HG03558 (cell line): ENCODE data around the gene EPPIN.

Experiments
- ATAC-seq: cut with Tn5 transposase; IDR thresholded peaks from one replicate; pipeline ENCODE4 v1.9.1; 2021; ENCODE audit warnings: moderate number of reproducible peaks; ENCODE audit not compliant: unreplicated experiment; ENCODE audit errors: extremely low read depth

Gene EPPIN

GRCh38 chr20:45545351-45545750 is 1.9 kb downstream of the EPPIN start:
- ATAC-seq: no peak

- ATAC-seq: no peak
Measured at GRCh38 chr20:45539382-45539781, 7.8 kb downstream of the EPPIN start, which contains the start of gene WFDC6. WFDC6 (minus strand) TSS chr20:45539482; CDS start chr20:45539407, 75 bp downstream.

GRCh38 chr20:45538209-45538799 is 8.9 kb downstream of the EPPIN start:
- ATAC-seq: no peak

- ATAC-seq: no peak
Measured at GRCh38 chr20:45527294-45527693, 19.9 kb downstream of the EPPIN start.

GRCh38 chr20:45523821-45524220 is 23.4 kb downstream of the EPPIN start:
- no peak for ATAC-seq

GRCh38 chr20:45518282-45518681 is 28.9 kb downstream of the EPPIN start:
- no peak for ATAC-seq

- no peak for ATAC-seq
Measured at GRCh38 chr20:45515147-45515913, 31.9 kb downstream of the EPPIN start, which contains the start of gene SPINT3. SPINT3 (minus strand) TSS chr20:45515622; CDS start chr20:45515608, 14 bp downstream.

GRCh38 chr20:45510242-45510862 is 36.8 kb downstream of the EPPIN start:
- ATAC-seq: no peak

- ATAC-seq: no peak
Measured at GRCh38 chr20:45509091-45509490, 38.1 kb downstream of the EPPIN start.

- ATAC-seq: no peak
Measured at GRCh38 chr20:45508068-45508886, 38.9 kb downstream of the EPPIN start.

GRCh38 chr20:45507011-45507820 is 40.0 kb downstream of the EPPIN start:
- ATAC-seq: no peak

- ATAC-seq: no peak
Measured at GRCh38 chr20:45506398-45506797, 40.8 kb downstream of the EPPIN start.

- ATAC-seq: no peak
Measured at GRCh38 chr20:45503403-45503802, 43.8 kb downstream of the EPPIN start.

- no peak for ATAC-seq
Measured at GRCh38 chr20:45502561-45502960, 44.6 kb downstream of the EPPIN start.

GRCh38 chr20:45501600-45501999 is 45.6 kb downstream of the EPPIN start:
- ATAC-seq: no peak

GRCh38 chr20:45500022-45500421 is 47.2 kb downstream of the EPPIN start:
- no peak for ATAC-seq

- no peak for ATAC-seq
Measured at GRCh38 chr20:45497971-45498494, 49.2 kb downstream of the EPPIN start.

- ATAC-seq: no peak
Measured at GRCh38 chr20:45496166-45496565, 51.0 kb downstream of the EPPIN start.

- no peak for ATAC-seq
Measured at GRCh38 chr20:45495501-45495941, 51.7 kb downstream of the EPPIN start.
